Measurements from ENCODE around the gene CHSY1.
A peak's percentile ranks its signal among the peaks of the same experiment; 100 is the strongest.

The CHSY1 gene

GRCh38 chr15:101295607-101296161 is 43.8 kb upstream of the CHSY1 start:
- Histone ChIP-seq H3K4me3 (ENCODE audit: low read length, poor library complexity, severe bottlenecking) (peak overlapping the region; percentile 97), H3K27me3 (ENCODE audit: insufficient read depth, low read length, poor library complexity, severe bottlenecking) (no peaks in the 10 kb centered on the region), H3K36me3 (ENCODE audit: insufficient read depth, low read length) (no peaks in the 10 kb centered on the region), H3F3A (ENCODE audit: low read depth) (peaks cover 5% of the 10 kb centered on the region; the same call in 1 of the 2 replicates), H3K9ac (ENCODE audit: low read depth, low read length, poor library complexity, severe bottlenecking) (peak overlapping the region; percentile 92), H4K20me1 (ENCODE audit: insufficient read depth, low read length, poor library complexity, severe bottlenecking) (peaks cover 37% of the 10 kb centered on the region), H3K9me3 (ENCODE audit: insufficient read depth, low read depth, low read length) (no peaks in the 10 kb centered on the region), H3K9me2 (replicated peaks; ENCODE audit: low read depth, low read length) (no peaks in the 10 kb centered on the region), H3K4me2 (ENCODE audit: low read depth, low read length, poor library complexity, severe bottlenecking) (peak overlapping the region; percentile 87), H2AFZ (ENCODE audit: low read length) (peak overlapping the region; percentile 86), H3K4me1 (ENCODE audit: insufficient read depth, low read length, poor library complexity, severe bottlenecking) (peaks cover 34% of the 10 kb centered on the region), H3K79me2 (ENCODE audit: insufficient read depth, low read length) (peaks cover 48% of the 10 kb centered on the region)
- no peak for TF ChIP-seq EZH2phosphoT487 (IDR thresholded peaks at IDR 0.05; ENCODE audit: borderline replicate concordance)
- TF ChIP-seq CTCF (conservative IDR thresholded peaks at IDR 0.05; ENCODE audit: low read length) = no peak

- peaks cover 44% of the 10 kb centered on the region for H4K20me1 ChIP-seq (ENCODE audit: insufficient read depth, low read length, poor library complexity, severe bottlenecking)
- TF ChIP-seq EZH2phosphoT487 (IDR thresholded peaks at IDR 0.05; ENCODE audit: borderline replicate concordance) = no peak
- peak within 1 kb of the TSS; percentile 100 for H3K4me2 ChIP-seq (ENCODE audit: low read depth, low read length, poor library complexity, severe bottlenecking)
- no peaks in the 10 kb centered on the region for H3K27me3 ChIP-seq (ENCODE audit: insufficient read depth, low read length, poor library complexity, severe bottlenecking)
- H2AFZ ChIP-seq (ENCODE audit: low read length) = peak within 1 kb of the TSS; percentile 86
- H3K9me3 ChIP-seq (ENCODE audit: insufficient read depth, low read depth, low read length) = no peaks in the 10 kb centered on the region
- peaks cover 55% of the 10 kb centered on the region for H3K79me2 ChIP-seq (ENCODE audit: insufficient read depth, low read length)
- H3F3A ChIP-seq (ENCODE audit: low read depth) = peaks cover 7% of the 10 kb centered on the region; the same call in 1 of the 2 replicates
- H3K9me2 ChIP-seq (replicated peaks; ENCODE audit: low read depth, low read length) = no peaks in the 10 kb centered on the region
- H3K4me3 ChIP-seq (ENCODE audit: low read length, poor library complexity, severe bottlenecking) = peak within 1 kb of the TSS; percentile 97
- peak within 1 kb of the TSS; percentile 92 for H3K9ac ChIP-seq (ENCODE audit: low read depth, low read length, poor library complexity, severe bottlenecking)
- H3K36me3 ChIP-seq (ENCODE audit: insufficient read depth, low read length) = no peaks in the 10 kb centered on the region; the same call in 1 of the 2 replicates
- H3K4me1 ChIP-seq (ENCODE audit: insufficient read depth, low read length, poor library complexity, severe bottlenecking) = peaks cover 39% of the 10 kb centered on the region
Observed at GRCh38 chr15:101294731-101295606, 43.1 kb upstream of the CHSY1 start, which contains the start of gene SNRPA1. SNRPA1 (minus strand) TSS chr15:101295248; CDS start chr15:101295178, 70 bp downstream.

- peak overlapping the region; percentile 100 for H3K4me2 ChIP-seq (ENCODE audit: low read depth, low read length, poor library complexity, severe bottlenecking)
- H3K27me3 ChIP-seq (ENCODE audit: insufficient read depth, low read length, poor library complexity, severe bottlenecking) = no peaks in the 10 kb centered on the region
- H3K4me3 ChIP-seq (ENCODE audit: low read length, poor library complexity, severe bottlenecking) = peak overlapping the region; percentile 97
- H4K20me1 ChIP-seq (ENCODE audit: insufficient read depth, low read length, poor library complexity, severe bottlenecking) = peaks cover 61% of the 10 kb centered on the region
- H3K79me2 ChIP-seq (ENCODE audit: insufficient read depth, low read length) = peaks cover 73% of the 10 kb centered on the region
- peaks cover 11% of the 10 kb centered on the region for H3K36me3 ChIP-seq (ENCODE audit: insufficient read depth, low read length)
- H3K4me1 ChIP-seq (ENCODE audit: insufficient read depth, low read length, poor library complexity, severe bottlenecking) = peaks cover 39% of the 10 kb centered on the region
- TF ChIP-seq CTCF (conservative IDR thresholded peaks at IDR 0.05; ENCODE audit: low read length) (no peak), EZH2phosphoT487 (IDR thresholded peaks at IDR 0.05; ENCODE audit: borderline replicate concordance) (no peak)
- H3K9me3 ChIP-seq (ENCODE audit: insufficient read depth, low read depth, low read length) = no peaks in the 10 kb centered on the region
- no peak overlapping the region for H2AFZ ChIP-seq (ENCODE audit: low read length)
- peaks cover 7% of the 10 kb centered on the region; the same call in 1 of the 2 replicates for H3F3A ChIP-seq (ENCODE audit: low read depth)
- no peaks in the 10 kb centered on the region for H3K9me2 ChIP-seq (replicated peaks; ENCODE audit: low read depth, low read length)
- H3K9ac ChIP-seq (ENCODE audit: low read depth, low read length, poor library complexity, severe bottlenecking) = peak overlapping the region; percentile 92
Observed at GRCh38 chr15:101293122-101293521, 41.3 kb upstream of the CHSY1 start.
